Type B pancreatic cell (in vitro differentiated cells): ENCODE results near the gene ATP13A2. TPM values are rescaled to one million over a fixed set of nuclear protein-coding genes. Genes with fewer than 3 reads are reported as not detected.

Source experiments
- DNase-seq: peaks from one replicate; pipeline ENCODE4 v3.0.0; 2021; ENCODE audit warnings: mixed read lengths; ENCODE audit not compliant: unreplicated experiment; ENCODE audit errors: extremely low spot score
- H3K27ac Mint-ChIP-seq: 2 replicates; pipeline ENCODE4 v1.8.0; 2021; ENCODE audit warnings: mild to moderate bottlenecking, mixed read lengths
- H3K27me3 Mint-ChIP-seq: 2 replicates; pipeline ENCODE4 v1.8.0; 2021; ENCODE audit warnings: mixed read lengths
- H3K36me3 Mint-ChIP-seq: 2 replicates; pipeline ENCODE4 v1.8.0; 2021; ENCODE audit warnings: mixed read lengths
- H3K4me1 Mint-ChIP-seq: one replicate; pipeline ENCODE4 v1.8.0; 2021; ENCODE audit warnings: mixed read lengths; ENCODE audit not compliant: unreplicated experiment
- H3K4me3 Mint-ChIP-seq: 2 replicates; pipeline ENCODE4 v1.8.0; 2021; ENCODE audit warnings: mild to moderate bottlenecking, mixed read lengths
- H3K9me3 Mint-ChIP-seq: 2 replicates; pipeline ENCODE4 v1.8.0; 2021; ENCODE audit warnings: mixed read lengths
- CTCF ChIP-seq: fragments of 200-600 bp; sonication (generic); conservative IDR thresholded peaks from 2 replicates; pipeline ENCODE4 v1.5.0; 2021; ENCODE audit warnings: antibody characterized with exemption, mild to moderate bottlenecking
- total RNA-seq: library from RNA; stranded (reverse); gene quantifications from 2 replicates; pipeline ENCODE4 v1.2.1, GENCODE V29; 2021; ENCODE audit warnings: low replicate concordance

The ATP13A2 gene
- total RNA-seq, 1 donor from 2014 or later = 66.4 TPM

DNA sequence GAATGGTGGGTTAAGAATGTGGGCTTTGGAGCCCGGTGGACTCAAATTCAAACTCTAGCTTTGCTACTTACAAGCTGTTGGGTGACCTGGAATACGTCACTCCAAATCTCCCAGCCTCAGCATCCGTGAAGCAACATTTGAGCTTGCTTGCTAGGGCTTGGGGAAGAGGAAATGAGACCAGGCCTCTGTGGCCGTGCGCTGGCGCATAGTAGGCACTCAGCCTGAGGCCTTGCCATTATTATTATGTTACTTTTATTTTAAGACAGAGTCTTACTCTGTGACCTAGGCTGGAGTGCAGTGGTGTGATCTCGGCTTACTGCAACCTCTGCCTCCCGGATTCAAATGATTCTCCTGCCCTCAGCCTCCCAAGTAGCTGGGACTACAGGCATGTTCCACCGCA, 19.1 kb downstream of the ATP13A2 start:
- no peaks in the 10 kb centered on the region for H3K36me3 Mint-ChIP-seq
- no peaks in the 10 kb centered on the region for H3K27me3 Mint-ChIP-seq
- no peak overlapping the region for H3K27ac Mint-ChIP-seq
- no peak for DNase-seq
- TF ChIP-seq CTCF = no peak
- no peaks in the 10 kb centered on the region for H3K4me1 Mint-ChIP-seq
- no peaks in the 10 kb centered on the region for H3K9me3 Mint-ChIP-seq
- H3K4me3 Mint-ChIP-seq = no peak overlapping the region

GRCh38 chr1:16992102-16992501, 19.6 kb downstream of the ATP13A2 start:
- Mint-ChIP-seq H3K9me3 (no peaks in the 10 kb centered on the region), H3K4me1 (no peaks in the 10 kb centered on the region), H3K27ac (no peak overlapping the region), H3K27me3 (no peaks in the 10 kb centered on the region), H3K36me3 (no peaks in the 10 kb centered on the region), H3K4me3 (no peak overlapping the region)
- no peak for DNase-seq
- TF ChIP-seq CTCF = no peak

DNA sequence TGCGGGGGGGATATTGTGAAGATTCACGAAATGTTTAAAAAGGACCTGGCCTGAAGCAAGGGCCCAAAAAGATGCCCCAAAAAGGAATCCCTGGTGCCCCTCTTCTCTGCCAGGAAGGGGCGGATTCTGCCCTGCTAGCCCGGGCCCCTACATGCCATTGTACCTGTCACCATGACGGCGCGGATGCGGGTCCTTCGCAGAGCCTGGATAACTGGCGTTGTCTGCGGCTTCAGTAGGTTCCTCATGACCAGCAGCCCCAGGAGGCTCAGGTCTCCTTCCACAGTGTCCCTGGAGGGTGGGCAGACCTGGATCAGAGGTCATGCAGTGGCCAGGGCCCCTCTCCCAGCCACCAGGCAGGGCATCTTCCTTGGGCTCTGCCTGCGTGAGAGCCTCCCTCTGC, 20.2 kb downstream of the ATP13A2 start:
- Mint-ChIP-seq H3K27ac (no peak overlapping the region), H3K4me3 (no peak overlapping the region), H3K27me3 (no peaks in the 10 kb centered on the region), H3K9me3 (no peaks in the 10 kb centered on the region), H3K36me3 (no peaks in the 10 kb centered on the region), H3K4me1 (no peaks in the 10 kb centered on the region)
- DNase-seq = no peak
- TF ChIP-seq CTCF = no peak

DNA sequence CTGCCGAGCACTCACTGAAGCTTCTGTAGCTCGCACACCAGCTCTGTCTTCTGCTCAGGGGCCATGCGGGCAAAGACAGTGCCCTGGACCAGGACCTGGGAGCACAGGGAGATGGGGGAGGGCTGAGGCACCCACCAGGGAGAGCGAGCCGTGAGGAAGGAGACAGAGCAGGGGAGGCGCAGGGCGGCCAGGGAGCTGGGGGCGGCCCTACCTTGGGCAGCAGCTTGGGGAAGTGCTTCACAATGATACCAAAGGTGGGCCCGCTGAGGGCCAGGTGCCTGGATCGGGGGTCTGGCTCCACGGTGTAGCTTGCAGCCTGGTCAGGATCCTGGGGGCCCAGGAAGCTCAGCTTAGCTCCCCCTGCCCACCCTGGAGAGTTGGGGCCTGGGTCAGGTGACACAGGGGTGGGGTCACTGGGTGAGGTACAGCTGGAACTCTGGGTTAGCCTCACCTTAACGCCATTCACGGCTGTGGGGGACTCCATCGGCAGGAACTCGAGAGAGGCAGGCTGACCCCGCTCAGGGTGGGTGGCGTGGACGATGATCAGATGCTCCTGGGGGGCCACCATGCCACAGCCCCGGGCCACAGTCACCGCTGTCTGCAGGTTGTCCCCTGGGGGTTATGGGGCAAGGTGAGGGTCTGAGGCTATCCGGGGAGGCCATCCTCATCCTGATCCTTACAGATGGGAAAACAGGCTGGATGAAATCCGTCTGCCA, 21.9 kb downstream of the ATP13A2 start:
- Mint-ChIP-seq H3K27ac (no peak overlapping the region), H3K4me3 (no peak overlapping the region), H3K9me3 (no peaks in the 10 kb centered on the region), H3K4me1 (no peaks in the 10 kb centered on the region), H3K36me3 (no peaks in the 10 kb centered on the region), H3K27me3 (no peaks in the 10 kb centered on the region)
- no peak for DNase-seq
- no peak for TF ChIP-seq CTCF

DNA sequence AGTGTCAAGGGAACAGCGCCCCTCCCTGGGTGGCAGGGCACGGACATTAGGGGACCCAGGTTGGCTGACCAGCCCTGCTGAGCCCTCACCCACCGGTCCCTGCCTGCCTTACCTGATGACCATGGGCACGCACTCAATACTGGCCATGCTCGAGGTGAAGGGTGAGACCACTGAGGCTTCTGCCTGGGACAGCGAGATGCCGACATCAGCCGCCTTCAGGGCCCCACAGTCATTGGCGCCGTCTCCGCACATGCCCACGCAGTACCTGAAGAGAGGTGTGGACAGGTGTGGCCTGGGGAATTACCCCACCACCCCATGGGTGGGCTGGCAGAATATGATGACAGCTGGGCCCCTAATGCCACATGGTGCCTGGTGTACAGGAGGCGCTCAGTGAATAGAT, 23.5 kb downstream of the ATP13A2 start:
- Mint-ChIP-seq H3K36me3 (no peaks in the 10 kb centered on the region), H3K9me3 (no peaks in the 10 kb centered on the region), H3K4me3 (no peak overlapping the region), H3K27me3 (no peaks in the 10 kb centered on the region), H3K27ac (no peak overlapping the region), H3K4me1 (peaks cover 4% of the 10 kb centered on the region)
- no peak for DNase-seq
- TF ChIP-seq CTCF = no peak
